ENCODE measurements around the gene RBBP4. TPM values are rescaled to one million over a fixed set of nuclear protein-coding genes. Genes with fewer than 3 reads are reported as not detected.

RBBP4 gene
- 395 and 437 TPM in 2 replicates for total RNA-seq (2014; rRNA removed; shearing (Covaris generic))

DNA sequence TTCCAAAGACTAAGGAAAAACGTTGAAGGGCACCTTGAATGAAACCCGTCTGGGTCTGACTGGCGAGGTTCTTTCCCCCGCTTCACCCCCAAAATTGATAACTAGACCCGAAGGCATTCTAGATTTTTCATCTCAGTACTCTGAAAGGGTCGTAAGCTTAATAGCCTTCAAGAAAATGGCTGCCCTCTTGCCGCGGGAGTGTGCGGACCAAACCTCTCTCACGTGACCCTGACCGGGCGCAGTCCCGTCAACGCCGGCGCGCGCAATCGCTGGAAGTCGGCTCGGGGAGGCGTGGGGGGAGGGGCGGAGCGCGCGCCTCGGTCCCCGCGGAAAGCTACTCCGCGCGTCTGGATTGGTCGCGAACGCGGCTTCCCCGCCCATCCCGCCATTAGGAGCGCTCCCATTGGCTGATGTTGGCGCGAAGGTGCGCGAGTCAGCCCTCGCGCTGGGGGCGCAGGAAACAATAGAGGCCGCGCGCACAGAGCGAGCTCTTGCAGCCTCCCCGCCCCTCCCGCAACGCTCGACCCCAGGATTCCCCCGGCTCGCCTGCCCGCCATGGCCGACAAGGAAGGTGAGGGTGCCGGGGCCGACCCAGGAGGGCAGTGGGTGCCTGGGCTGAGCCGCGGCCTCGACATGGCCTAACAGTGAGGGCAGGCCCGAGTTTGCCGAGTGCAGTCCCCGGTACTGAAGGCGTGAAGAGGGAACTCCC is at the start of gene RBBP4:
Gene RBBP4 (plus strand): TSS at position 457 of the 709 bp plus-strand sequence. CDS start 99 bp downstream, at position 556.
- Histone ChIP-seq H3K4me3 (peak within 1 kb of the TSS; percentile 90), H3K9me3 (replicated peaks) (no peaks in the 10 kb centered on the region), H3K4me1 (no peaks in the 10 kb centered on the region; the same call in 1 of the 2 replicates), H3K36me3 (peaks cover 37% of the 10 kb centered on the region), H3K27me3 (no peaks in the 10 kb centered on the region), H3K27ac (peak within 1 kb of the TSS; percentile 97)
- DNase-seq, result peak; percentile 98

DNA sequence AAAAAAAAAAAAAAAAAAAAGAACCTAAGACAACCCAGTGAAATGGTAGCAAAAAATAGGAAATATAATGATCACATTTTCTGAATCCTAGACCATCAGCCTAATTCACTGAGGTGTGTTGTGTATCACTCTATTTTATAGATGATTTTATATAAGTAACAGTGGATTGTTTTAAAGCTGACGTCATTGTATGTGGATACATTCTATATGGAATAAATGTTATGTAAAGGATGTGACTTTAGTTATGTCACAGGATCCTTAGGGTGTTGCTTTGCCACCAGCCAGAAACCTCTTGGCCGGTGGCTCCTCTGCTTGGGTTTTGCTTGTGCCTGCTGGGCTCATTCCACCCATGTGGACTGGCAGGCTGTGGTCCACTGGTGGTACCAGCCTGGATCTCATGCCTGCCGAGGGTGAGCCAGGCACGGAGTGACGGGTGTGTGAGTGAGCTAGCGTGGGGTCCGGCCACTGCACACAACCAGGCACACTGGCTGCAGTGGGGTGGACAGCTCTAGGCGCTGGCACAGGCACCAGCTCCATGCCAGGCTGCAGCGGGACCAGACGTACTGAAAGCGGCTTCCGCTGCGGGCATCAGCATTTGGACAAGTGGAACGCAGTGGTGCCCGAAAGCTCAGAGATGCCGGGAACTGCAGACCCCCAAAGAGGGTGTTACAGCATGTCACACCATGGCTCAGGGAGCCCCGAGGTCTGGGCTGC is 45.1 kb upstream of the RBBP4 start:
- Histone ChIP-seq H3K36me3 (no peaks in the 10 kb centered on the region), H3K9me3 (replicated peaks) (no peaks in the 10 kb centered on the region), H3K27me3 (no peaks in the 10 kb centered on the region), H3K27ac (no peak overlapping the region), H3K4me1 (no peaks in the 10 kb centered on the region), H3K4me3 (no peak overlapping the region)
- no peak for DNase-seq

GRCh38 chr1:32606565-32607371 is 44.2 kb upstream of the RBBP4 start:
- no peak overlapping the region for H3K4me3 ChIP-seq
- no peaks in the 10 kb centered on the region for H3K27me3 ChIP-seq
- no peaks in the 10 kb centered on the region for H3K9me3 ChIP-seq (replicated peaks)
- H3K27ac ChIP-seq, result no peak overlapping the region
- no peaks in the 10 kb centered on the region for H3K36me3 ChIP-seq
- DNase-seq, result no peak
- no peaks in the 10 kb centered on the region for H3K4me1 ChIP-seq

GRCh38 chr1:32609180-32609579 is 41.8 kb upstream of the RBBP4 start:
- Histone ChIP-seq H3K27me3 (no peaks in the 10 kb centered on the region), H3K27ac (no peak overlapping the region), H3K36me3 (no peaks in the 10 kb centered on the region), H3K4me1 (no peaks in the 10 kb centered on the region), H3K4me3 (no peak overlapping the region), H3K9me3 (replicated peaks) (no peaks in the 10 kb centered on the region)
- DNase-seq, result no peak

DNA sequence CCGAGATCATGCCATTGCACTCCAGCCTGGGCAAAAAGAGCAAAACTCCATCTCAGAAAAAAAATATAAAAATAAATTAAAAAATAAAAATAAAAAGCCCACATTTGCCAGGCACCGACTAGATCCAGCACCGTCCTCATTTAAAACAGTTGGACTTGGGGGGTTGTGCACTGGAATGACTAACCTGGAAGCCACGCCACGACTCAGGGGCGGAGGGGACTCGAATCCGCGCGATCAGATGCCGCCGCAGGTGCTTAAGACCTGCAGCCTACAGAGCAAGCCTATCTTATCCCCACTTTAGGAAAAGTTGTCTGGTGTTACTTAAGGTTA is 39.2 kb upstream of the RBBP4 start:
- no peaks in the 10 kb centered on the region for H3K27me3 ChIP-seq
- no peaks in the 10 kb centered on the region for H3K9me3 ChIP-seq (replicated peaks)
- no peak overlapping the region for H3K4me3 ChIP-seq
- H3K4me1 ChIP-seq, result no peaks in the 10 kb centered on the region
- DNase-seq, result no peak
- no peak overlapping the region for H3K27ac ChIP-seq
- H3K36me3 ChIP-seq, result no peaks in the 10 kb centered on the region

DNA sequence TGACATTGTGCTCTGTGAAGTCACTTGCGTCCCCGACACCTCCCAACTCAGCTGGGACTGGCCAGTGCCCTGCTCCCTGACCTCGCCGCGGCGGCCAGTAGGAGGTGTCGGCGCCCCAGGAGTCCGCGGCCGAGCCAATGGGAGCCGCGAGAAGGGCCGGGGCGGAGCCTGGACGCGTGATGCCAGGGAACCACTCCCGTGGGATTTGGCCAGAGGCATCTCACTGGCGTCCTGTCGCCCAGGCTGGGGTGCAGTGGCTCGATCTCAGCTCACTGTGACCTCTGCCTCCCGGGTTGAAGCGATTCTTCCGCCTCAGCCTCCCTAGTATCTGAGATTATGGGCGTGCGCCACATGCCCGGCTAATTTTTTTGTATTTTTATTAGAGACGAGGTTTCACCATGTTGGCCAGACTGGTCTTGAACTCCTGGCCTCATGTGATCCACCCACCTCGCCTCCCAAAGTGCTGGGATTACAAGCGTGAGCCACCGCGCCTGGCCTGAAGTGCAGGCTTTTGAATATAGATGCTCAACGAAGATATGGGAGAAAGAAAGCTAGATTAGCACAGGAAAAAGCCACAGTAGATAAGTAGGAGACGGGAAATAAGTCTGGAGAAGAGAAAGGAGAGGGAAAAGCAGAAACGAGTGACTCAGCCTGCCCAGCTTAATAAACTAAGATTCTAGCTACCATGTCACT is 38.7 kb upstream of the RBBP4 start:
- DNase-seq, result no peak
- no peak overlapping the region for H3K27ac ChIP-seq
- no peaks in the 10 kb centered on the region for H3K4me1 ChIP-seq
- H3K9me3 ChIP-seq (replicated peaks), result no peaks in the 10 kb centered on the region
- H3K4me3 ChIP-seq, result no peak overlapping the region
- H3K36me3 ChIP-seq, result no peaks in the 10 kb centered on the region
- H3K27me3 ChIP-seq, result no peaks in the 10 kb centered on the region

- Histone ChIP-seq H3K9me3 (replicated peaks) (no peaks in the 10 kb centered on the region), H3K27ac (no peak overlapping the region), H3K4me1 (no peaks in the 10 kb centered on the region), H3K4me3 (no peak overlapping the region), H3K27me3 (no peaks in the 10 kb centered on the region), H3K36me3 (no peaks in the 10 kb centered on the region)
- no peak for DNase-seq
Observed at GRCh38 chr1:32613472-32613871, 37.5 kb upstream of the RBBP4 start.

- no peaks in the 10 kb centered on the region for H3K27me3 ChIP-seq
- DNase-seq, result peak; percentile 14 to 40
- H3K4me1 ChIP-seq, result no peaks in the 10 kb centered on the region
- H3K36me3 ChIP-seq, result peaks cover 15% of the 10 kb centered on the region
- H3K4me3 ChIP-seq, result no peak overlapping the region
- no peaks in the 10 kb centered on the region for H3K9me3 ChIP-seq (replicated peaks)
- no peak overlapping the region for H3K27ac ChIP-seq
Observed at GRCh38 chr1:32618673-32619221, 32.3 kb upstream of the RBBP4 start.

DNA sequence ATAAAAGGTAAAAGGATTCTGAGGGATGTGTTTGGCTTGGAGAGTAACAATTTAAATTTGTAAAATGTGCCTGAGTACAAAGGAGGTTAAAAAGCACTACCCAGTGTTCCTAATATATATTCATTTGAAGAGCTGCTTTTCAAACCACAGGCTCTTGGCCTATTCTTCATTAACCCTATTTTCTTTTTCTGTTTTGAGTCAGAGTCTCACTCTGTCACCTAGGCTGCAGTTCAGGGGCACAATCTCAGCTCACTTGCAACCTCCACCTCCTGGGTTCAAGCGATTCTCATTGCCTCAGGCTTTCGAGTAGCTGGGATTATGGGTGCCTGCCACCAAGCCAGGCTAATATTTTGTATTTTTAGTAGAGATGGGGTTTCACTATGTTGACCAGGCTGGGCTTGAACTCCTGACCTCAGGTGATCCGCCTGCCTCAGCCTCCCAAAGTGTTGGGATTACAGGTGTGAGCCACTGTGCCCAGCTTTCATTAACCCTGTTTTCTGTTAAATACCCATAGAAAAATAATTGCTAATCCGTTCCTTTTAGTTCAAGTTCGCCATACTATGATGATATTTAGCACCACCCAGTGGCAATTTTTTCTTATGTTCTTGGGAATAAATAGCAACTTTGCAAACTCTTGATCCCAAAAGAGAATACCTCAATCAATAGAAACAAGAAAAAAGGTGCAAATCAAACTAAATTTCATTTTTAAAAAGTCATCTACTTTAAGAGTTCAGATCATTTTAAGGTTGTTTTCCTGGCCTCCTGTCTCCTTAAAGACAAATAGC is 31.1 kb upstream of the RBBP4 start:
- no peak overlapping the region for H3K4me3 ChIP-seq
- H3K27me3 ChIP-seq, result no peaks in the 10 kb centered on the region
- peaks cover 15% of the 10 kb centered on the region for H3K36me3 ChIP-seq
- no peak for DNase-seq
- no peaks in the 10 kb centered on the region for H3K4me1 ChIP-seq
- no peaks in the 10 kb centered on the region for H3K9me3 ChIP-seq (replicated peaks)
- no peak overlapping the region for H3K27ac ChIP-seq

GRCh38 chr1:32622205-32622604 is 28.8 kb upstream of the RBBP4 start:
- H3K9me3 ChIP-seq (replicated peaks), result no peaks in the 10 kb centered on the region
- H3K4me3 ChIP-seq, result no peak overlapping the region
- H3K27ac ChIP-seq, result no peak overlapping the region
- peaks cover 19% of the 10 kb centered on the region for H3K36me3 ChIP-seq
- no peaks in the 10 kb centered on the region for H3K27me3 ChIP-seq
- peaks cover 4% of the 10 kb centered on the region for H3K4me1 ChIP-seq
- no peak for DNase-seq

DNA sequence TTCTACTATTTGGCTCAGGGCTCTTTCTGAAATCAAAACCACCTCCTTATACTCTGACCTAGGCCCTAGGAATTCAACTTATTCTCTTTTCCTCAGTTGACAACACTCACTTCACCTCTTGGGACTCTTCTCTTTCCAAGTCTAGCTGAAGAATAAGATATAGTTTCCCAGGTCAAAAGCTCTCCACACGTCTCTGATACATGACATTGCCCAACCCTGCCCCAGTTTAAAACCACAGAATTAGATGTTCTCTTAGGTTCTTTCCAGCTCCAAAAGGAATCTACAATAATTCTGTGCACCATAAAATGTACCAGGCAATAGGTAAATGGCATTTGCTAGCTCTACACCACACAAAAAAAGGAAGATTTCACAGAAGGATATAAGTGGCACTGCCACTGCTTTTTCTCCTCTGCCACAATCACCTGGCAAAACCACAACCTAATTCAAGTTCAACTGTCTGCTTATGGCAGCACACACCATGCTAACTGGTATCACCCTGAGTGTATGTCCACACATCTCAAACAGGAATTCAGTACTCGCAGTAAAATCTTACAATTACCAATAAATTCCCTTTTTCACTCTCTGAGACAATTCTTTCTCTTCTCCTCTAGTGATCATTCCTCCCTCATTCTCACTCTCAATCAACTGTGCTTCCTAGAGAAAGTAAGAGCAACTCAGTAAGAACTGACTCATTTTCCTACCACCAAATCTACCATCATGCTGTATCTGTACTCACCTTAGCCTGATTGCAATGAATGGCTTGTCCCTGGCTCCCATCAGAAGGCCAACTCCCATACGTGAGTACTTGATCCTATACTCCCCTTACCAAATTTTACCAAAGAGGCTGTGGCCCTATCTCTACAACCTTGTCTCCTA is 28.0 kb upstream of the RBBP4 start:
- Histone ChIP-seq H3K27ac (no peak overlapping the region), H3K4me1 (peaks cover 12% of the 10 kb centered on the region), H3K4me3 (no peak overlapping the region), H3K36me3 (peaks cover 19% of the 10 kb centered on the region), H3K9me3 (replicated peaks) (no peaks in the 10 kb centered on the region), H3K27me3 (no peaks in the 10 kb centered on the region)
- DNase-seq, result no peak

GRCh38 chr1:32623775-32624174 is 27.2 kb upstream of the RBBP4 start:
- Histone ChIP-seq H3K27me3 (no peaks in the 10 kb centered on the region), H3K4me1 (peaks cover 14% of the 10 kb centered on the region), H3K9me3 (replicated peaks) (no peaks in the 10 kb centered on the region), H3K36me3 (peaks cover 21% of the 10 kb centered on the region), H3K27ac (no peak overlapping the region), H3K4me3 (no peak overlapping the region)
- no peak for DNase-seq

- Histone ChIP-seq H3K4me3 (no peak overlapping the region), H3K4me1 (peaks cover 14% of the 10 kb centered on the region)
Observed at GRCh38 chr1:32626176-32626575, 24.8 kb upstream of the RBBP4 start.

More at GRCh38 chr1:32626176-32626575, 24.8 kb upstream of the RBBP4 start:
- DNase-seq, result no peak
- Histone ChIP-seq H3K27ac (no peak overlapping the region), H3K27me3 (no peaks in the 10 kb centered on the region), H3K9me3 (replicated peaks) (no peaks in the 10 kb centered on the region), H3K36me3 (peaks cover 19% of the 10 kb centered on the region)
